Measurements from ENCODE around the gene OMP.

DNA sequence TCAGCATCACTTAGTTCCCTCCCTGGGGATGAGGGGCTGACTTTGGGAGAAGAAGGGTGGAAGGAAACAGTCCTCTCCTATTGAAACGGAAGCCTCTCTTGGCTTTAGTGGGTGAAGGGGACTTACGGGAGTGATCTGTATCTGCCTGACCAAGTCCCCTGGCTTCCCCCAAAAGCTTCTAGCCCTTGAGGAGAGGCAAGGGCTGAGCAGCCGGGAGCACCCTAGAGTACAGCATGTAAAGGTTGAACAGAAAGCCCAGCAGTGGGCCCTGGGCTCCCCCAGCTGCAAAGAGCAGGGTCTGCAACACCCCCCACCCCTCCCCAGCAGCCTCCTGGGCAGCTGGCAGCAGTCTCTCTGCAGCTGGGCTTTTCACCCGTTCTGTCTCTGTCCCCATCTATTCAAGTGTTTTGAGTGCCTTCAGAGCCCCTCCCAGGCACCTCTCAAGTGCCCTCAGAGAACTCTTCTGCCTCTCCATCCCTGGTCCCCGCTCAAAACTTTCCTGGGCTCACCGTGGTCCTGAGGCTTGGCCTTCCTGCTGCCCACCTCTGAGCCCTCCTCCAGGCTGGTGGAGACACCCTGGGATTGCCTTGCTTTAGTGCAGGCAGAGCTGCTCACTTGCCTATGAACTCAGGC, 33.2 kb upstream of the OMP start:
- TF ChIP-seq POLR2AphosphoS5 (IDR thresholded peaks at IDR 0.05), result no peak
- TF ChIP-seq, protein P1, sequence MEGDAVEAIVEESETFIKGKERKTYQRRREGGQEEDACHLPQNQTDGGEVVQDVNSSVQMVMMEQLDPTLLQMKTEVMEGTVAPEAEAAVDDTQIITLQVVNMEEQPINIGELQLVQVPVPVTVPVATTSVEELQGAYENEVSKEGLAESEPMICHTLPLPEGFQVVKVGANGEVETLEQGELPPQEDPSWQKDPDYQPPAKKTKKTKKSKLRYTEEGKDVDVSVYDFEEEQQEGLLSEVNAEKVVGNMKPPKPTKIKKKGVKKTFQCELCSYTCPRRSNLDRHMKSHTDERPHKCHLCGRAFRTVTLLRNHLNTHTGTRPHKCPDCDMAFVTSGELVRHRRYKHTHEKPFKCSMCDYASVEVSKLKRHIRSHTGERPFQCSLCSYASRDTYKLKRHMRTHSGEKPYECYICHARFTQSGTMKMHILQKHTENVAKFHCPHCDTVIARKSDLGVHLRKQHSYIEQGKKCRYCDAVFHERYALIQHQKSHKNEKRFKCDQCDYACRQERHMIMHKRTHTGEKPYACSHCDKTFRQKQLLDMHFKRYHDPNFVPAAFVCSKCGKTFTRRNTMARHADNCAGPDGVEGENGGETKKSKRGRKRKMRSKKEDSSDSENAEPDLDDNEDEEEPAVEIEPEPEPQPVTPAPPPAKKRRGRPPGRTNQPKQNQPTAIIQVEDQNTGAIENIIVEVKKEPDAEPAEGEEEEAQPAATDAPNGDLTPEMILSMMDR (IDR thresholded peaks at IDR 0.05), result no peak
